K562 (cell line): ENCODE data around the gene CRCP. TPM values are rescaled to one million over a fixed set of nuclear protein-coding genes. Genes with fewer than 3 reads are reported as not detected.

Source experiments
- ATF2 ChIP-seq: sonication (generic); formaldehyde crosslinking; IDR thresholded peaks from 2 replicates; pipeline ENCODE4 v1.8.1; 2022; ENCODE audit warnings: missing genetic modification reagents
- FOXP1 ChIP-seq: sonication (generic); formaldehyde crosslinking; IDR thresholded peaks from 2 replicates; pipeline ENCODE4 v1.8.0; 2022; ENCODE audit warnings: mild to moderate bottlenecking, missing genetic modification reagents
- GATA2 ChIP-seq: sonication (generic); formaldehyde crosslinking; IDR thresholded peaks from 2 replicates; pipeline ENCODE4 v1.4.0; 2020; ENCODE audit warnings: mild to moderate bottlenecking, missing genetic modification reagents
- GTF2B ChIP-seq: IDR thresholded peaks from 2 replicates; pipeline ENCODE4 v1.6.1; 2011; ENCODE audit not compliant: insufficient read length; ENCODE audit errors: extremely low read depth
- HEY1 ChIP-seq: fragments of 250-450 bp; sonication (Bioruptor Pico); IDR thresholded peaks from 2 replicates; pipeline ENCODE4 v1.5.0; 2020; ENCODE audit warnings: mild to moderate bottlenecking, moderate library complexity, borderline replicate concordance
- ILK ChIP-seq: fragments of 450-650 bp; IDR thresholded peaks from 2 replicates; pipeline ENCODE4 v1.6.1; 2016; ENCODE audit warnings: missing genetic modification characterization, low read depth, mild to moderate bottlenecking, missing compliant biosample characterization, moderate library complexity, borderline replicate concordance
- KLF1 ChIP-seq: fragments of 450-650 bp; IDR thresholded peaks from 2 replicates; pipeline ENCODE4 v1.6.1; 2016; ENCODE audit warnings: missing genetic modification characterization, missing compliant biosample characterization
- LARP7 ChIP-seq: fragments of 450-650 bp; IDR thresholded peaks from 2 replicates; pipeline ENCODE4 v1.6.1; 2016
- MCM3 ChIP-seq: fragments of 450-650 bp; IDR thresholded peaks from 2 replicates; pipeline ENCODE4 v1.6.1; 2016
- MXI1 ChIP-seq: IDR thresholded peaks from 2 replicates; pipeline ENCODE4 v1.6.1; 2011; ENCODE audit warnings: low read depth, mild to moderate bottlenecking, improper control_type of control experiment, low read length
- MYC ChIP-seq, 2 experiments: fragments of 250-450 bp in 1 of 2; sonication (Bioruptor Pico) in 1 of 2; IDR thresholded peaks; 2 replicates each; pipeline versions ENCODE4 v1.5.1 to v1.6.1; 2012 to 2021; ENCODE audit warnings: low read depth in 2 of 2, borderline replicate concordance in 1 of 2, improper control_type of control experiment in 1 of 2, low read length in 1 of 2, mild to moderate bottlenecking in 1 of 2, moderate library complexity in 1 of 2
- SLC30A9 ChIP-seq: fragments of 250-450 bp; sonication (Bioruptor Pico); IDR thresholded peaks from 2 replicates; pipeline ENCODE4 v1.8.0; 2022; ENCODE audit warnings: mild to moderate bottlenecking, moderate library complexity
- SMAD4 ChIP-seq: fragments of 250-450 bp; sonication (Bioruptor Pico); conservative IDR thresholded peaks from 2 replicates; pipeline ENCODE4 v1.8.0; 2021; ENCODE audit warnings: inconsistent platforms, mild to moderate bottlenecking, moderate library complexity
- SNAPC5 ChIP-seq: fragments of 250-450 bp; sonication (Bioruptor Pico); IDR thresholded peaks from 2 replicates; pipeline ENCODE4 v1.8.0; 2021; ENCODE audit warnings: moderate library complexity, mild to moderate bottlenecking, inconsistent platforms
- TAF7 ChIP-seq: fragments of 450-650 bp; IDR thresholded peaks from 2 replicates; pipeline ENCODE4 v1.6.1; 2016; ENCODE audit warnings: missing genetic modification characterization, missing compliant biosample characterization
- TFE3 ChIP-seq: fragments of 450-650 bp; formaldehyde crosslinking; IDR thresholded peaks from 2 replicates; pipeline ENCODE4 v1.4.0; 2020; ENCODE audit warnings: mild to moderate bottlenecking, mixed read lengths
- USF2 ChIP-seq: sonication (generic); formaldehyde crosslinking; IDR thresholded peaks from 2 replicates; pipeline ENCODE4 v1.5.0; 2020; ENCODE audit warnings: missing genetic modification reagents
- ZNF140 ChIP-seq: fragments of 250-450 bp; sonication (Bioruptor Pico); IDR thresholded peaks from 2 replicates; pipeline ENCODE4 v1.8.0; 2021; ENCODE audit warnings: moderate library complexity, mild to moderate bottlenecking, inconsistent platforms
- ZNF253 ChIP-seq: fragments of 250-450 bp; sonication (Bioruptor Pico); conservative IDR thresholded peaks from 2 replicates; pipeline ENCODE4 v1.6.1; 2021; ENCODE audit warnings: mild to moderate bottlenecking
- ZNF324 ChIP-seq: fragments of 250-450 bp; sonication (Bioruptor Pico); IDR thresholded peaks from 2 replicates; pipeline ENCODE4 v1.4.0; 2020; ENCODE audit warnings: mild to moderate bottlenecking
- ZNF551 ChIP-seq: fragments of 250-450 bp; sonication (Bioruptor Pico); IDR thresholded peaks from 2 replicates; pipeline ENCODE4 v1.5.0; 2021; ENCODE audit warnings: mild to moderate bottlenecking, moderate library complexity
- polyA plus RNA-seq, 8 experiments: library from polyadenylated mRNA; depleted of rRNA in 4 of 8; stranded (reverse) in 5 of 8; unstranded in 3 of 8; fragments of >200 nt; fragmentation: Nextera tagmentation in 2 of 8; fragmentation: Illumina TruSeq in 1 of 8; extraction: Ambion mirVana in 2 of 8; extraction: Trizol in 1 of 8; gene quantifications; 2 replicates each; pipeline versions ENCODE4 v1.2.1 to v1.2.3, GENCODE V29; 2011 to 2014; ENCODE audit warnings: inconsistent platforms in 1 of 8, missing spikeins in 1 of 8
- total RNA-seq, 7 experiments: library from RNA; depleted of rRNA in 6 of 7; stranded (reverse); fragments of >200 nt in 6 of 7; fragmentation: Illumina TruSeq in 2 of 7; extraction: Trizol in 2 of 7; gene quantifications; 2 replicates each; pipeline versions ENCODE4 v1.2.1 to v1.2.3, GENCODE V29; 2011 to 2021; ENCODE audit warnings: low replicate concordance in 1 of 7

CRCP gene
- total and polyA plus RNA-seq, 9 of the 15 experiments (the other 6 are each of a cell fraction or from before 2014, with no cell fraction given), result 22.1 to 58.3 (median 43.4) TPM

GRCh38 chr7:66114743-66115649 lies at the start of gene CRCP (continued):
- TF ChIP-seq KLF1 (peak; percentile 61; the same call in 1 of the 2 replicates), ZNF551 (CRISPR knock-in tag) (no peak), ZNF140 (CRISPR knock-in tag) (no peak), GTF2B (no peak), MYC (IDR thresholded peaks at IDR 0.05; ENCODE audit: low read depth, low read length) (peak; percentile 85), MYC (CRISPR knock-in tag; IDR thresholded peaks at IDR 0.05; ENCODE audit: borderline replicate concordance, low read depth) (peak; percentile 97), TAF7 (tag) (no peak; the same call in none of the 2 replicates), MCM3 (no peak), SLC30A9 (no peak), SNAPC5 (CRISPR knock-in tag) (no peak), MXI1 (peak; percentile 100), GATA2 (CRISPR knock-in tag) (no peak), LARP7 (0 out of 2 replicates have a peak, but pooled peaks have one; percentile 13), SMAD4 (CRISPR knock-in tag) (peak; percentile 48; the same call in 1 of the 2 replicates), ATF2 (CRISPR knock-in tag) (no peak), ZNF253 (CRISPR knock-in tag) (no peak), ZNF324 (no peak), FOXP1 (CRISPR knock-in tag) (no peak; the same call in 1 of the 2 replicates), ILK (tag) (no peak), HEY1 (CRISPR knock-in tag) (0 out of 2 replicates have a peak, but pooled peaks have one; percentile 50), TFE3 (CRISPR knock-in tag) (no peak), USF2 (CRISPR knock-in tag) (no peak)
